ENCODE results near the gene CAPN14.

DNA sequence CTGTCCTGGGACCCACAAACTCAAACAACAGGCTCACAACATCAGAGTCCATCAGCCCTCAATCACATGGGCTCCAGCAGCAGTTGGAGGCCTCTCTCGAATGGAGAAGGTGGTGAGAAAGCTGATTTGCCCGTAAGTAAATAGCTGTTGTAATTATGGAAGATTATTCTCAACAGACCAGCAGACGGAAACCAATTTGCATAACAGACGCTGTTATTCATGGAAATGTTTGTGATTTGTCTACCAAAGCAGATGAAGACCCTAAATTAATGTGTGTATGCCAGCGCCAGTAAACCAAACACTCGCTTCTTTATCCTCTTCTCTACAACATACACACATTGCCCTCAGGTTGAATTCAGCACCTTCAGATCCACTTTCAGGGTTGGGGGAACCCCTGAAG is 55.7 kb downstream of the CAPN14 start:
- TF ChIP-seq, protein P1, sequence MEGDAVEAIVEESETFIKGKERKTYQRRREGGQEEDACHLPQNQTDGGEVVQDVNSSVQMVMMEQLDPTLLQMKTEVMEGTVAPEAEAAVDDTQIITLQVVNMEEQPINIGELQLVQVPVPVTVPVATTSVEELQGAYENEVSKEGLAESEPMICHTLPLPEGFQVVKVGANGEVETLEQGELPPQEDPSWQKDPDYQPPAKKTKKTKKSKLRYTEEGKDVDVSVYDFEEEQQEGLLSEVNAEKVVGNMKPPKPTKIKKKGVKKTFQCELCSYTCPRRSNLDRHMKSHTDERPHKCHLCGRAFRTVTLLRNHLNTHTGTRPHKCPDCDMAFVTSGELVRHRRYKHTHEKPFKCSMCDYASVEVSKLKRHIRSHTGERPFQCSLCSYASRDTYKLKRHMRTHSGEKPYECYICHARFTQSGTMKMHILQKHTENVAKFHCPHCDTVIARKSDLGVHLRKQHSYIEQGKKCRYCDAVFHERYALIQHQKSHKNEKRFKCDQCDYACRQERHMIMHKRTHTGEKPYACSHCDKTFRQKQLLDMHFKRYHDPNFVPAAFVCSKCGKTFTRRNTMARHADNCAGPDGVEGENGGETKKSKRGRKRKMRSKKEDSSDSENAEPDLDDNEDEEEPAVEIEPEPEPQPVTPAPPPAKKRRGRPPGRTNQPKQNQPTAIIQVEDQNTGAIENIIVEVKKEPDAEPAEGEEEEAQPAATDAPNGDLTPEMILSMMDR (IDR thresholded peaks at IDR 0.05; ENCODE audit: insufficient read depth, low read depth, low read length), result no peak
- no peak for TF ChIP-seq EZH2 (IDR thresholded peaks at IDR 0.05; ENCODE audit: insufficient read depth, low read length)

Measured in astrocyte (in vitro differentiated cells and primary cell).